ENCODE measurements around the gene NR2F1-AS1.
A peak's percentile ranks its signal among the peaks of the same experiment; 100 is the strongest.

NR2F1-AS1 gene

DNA sequence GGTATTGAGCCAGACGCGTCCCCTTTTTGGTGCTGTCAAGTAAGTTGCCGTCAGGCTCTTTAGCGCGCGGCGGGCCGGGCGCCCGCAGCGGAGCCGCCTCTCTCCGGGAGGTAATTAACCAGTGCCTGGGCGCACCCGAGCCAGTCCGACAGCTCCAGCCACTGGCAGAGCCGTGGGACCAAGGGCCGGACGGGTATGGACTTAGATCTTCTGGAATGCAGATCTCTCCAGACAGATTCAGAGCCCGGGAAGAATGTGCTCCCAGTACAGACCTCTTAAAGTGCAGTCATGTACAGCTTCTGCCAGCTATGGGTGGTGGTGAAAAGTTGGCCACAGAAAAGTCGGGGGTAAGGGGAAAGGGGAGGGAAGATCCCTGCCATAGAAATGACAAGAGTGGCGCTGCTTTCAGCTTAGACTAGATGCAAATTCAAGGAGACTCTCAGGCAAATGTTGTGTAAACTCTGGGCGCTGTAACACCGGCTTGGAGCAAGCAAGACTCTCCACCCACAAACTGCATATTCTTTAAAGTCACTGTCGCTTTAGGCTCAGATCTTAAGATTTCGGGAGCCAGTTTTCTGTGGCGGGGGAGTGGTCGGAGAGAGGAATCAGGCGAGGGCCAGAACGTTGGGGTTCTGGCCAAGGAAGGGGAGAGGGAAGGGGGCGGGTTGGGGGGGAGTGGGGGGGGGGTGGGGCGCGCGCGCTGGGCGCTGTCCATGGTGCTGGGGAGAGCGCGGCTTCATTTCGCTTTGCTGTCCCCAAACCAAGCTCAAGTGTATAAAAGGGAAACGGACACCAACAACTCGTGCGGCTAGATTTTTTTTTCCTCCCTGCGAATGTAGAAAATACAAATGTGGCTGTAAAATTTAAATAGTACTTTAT is 31.2 kb upstream of the NR2F1-AS1 start:
- Histone ChIP-seq H3K4me2 (ENCODE audit: low read length) (peak overlapping the region; percentile 46), H3K4me3 (ENCODE audit: low read depth, low read length) (no peak overlapping the region), H3K9ac (ENCODE audit: low read length) (no peak overlapping the region), H3K79me1 (ENCODE audit: low read length) (no peaks in the 10 kb centered on the region), H3K36me3 (ENCODE audit: control insufficient read depth in 1 of 2, insufficient read depth in 2 of 2, low read length in 2 of 2) (no peaks in the 10 kb centered on the region), H3K4me1 (ENCODE audit: control insufficient read depth in 1 of 2, insufficient read depth in 2 of 2, low read length in 2 of 2) (peaks cover 0 to 6% of the 10 kb centered on the region in 2 experiments), H3K79me2 (ENCODE audit: control insufficient read depth, insufficient read depth, low read length, poor library complexity) (no peaks in the 10 kb centered on the region), H4K91ac (ENCODE audit: low read depth, low read length) (no peak overlapping the region), H3K9me3 (ENCODE audit: insufficient read depth, low read depth, low read length) (no peaks in the 10 kb centered on the region), H3K14ac (ENCODE audit: low read length) (no peak overlapping the region), H3K4ac (ENCODE audit: low read depth, low read length) (no peak overlapping the region), H3K27ac (ENCODE audit: low read depth, low read length) (no peak overlapping the region), H2BK5ac (ENCODE audit: low read depth, low read length, poor library complexity) (no peak overlapping the region), H3K18ac (ENCODE audit: low read length) (no peak overlapping the region), H4K12ac (ENCODE audit: low read depth, low read length) (no peak overlapping the region), H3K27me3 (ENCODE audit: insufficient read depth, low read length) (peaks cover 28% of the 10 kb centered on the region), H2AFZ (ENCODE audit: insufficient read depth, low read length, poor library complexity) (no peak overlapping the region), H2BK120ac (ENCODE audit: insufficient read depth, low read length, poor library complexity) (no peak overlapping the region), H2BK12ac (ENCODE audit: low read length) (no peak overlapping the region), H2AK5ac (ENCODE audit: low read length) (no peak overlapping the region), H3K23ac (ENCODE audit: low read length) (no peak overlapping the region), H4K8ac (ENCODE audit: low read depth, low read length) (no peak overlapping the region)
- DNase-seq = peak; percentile 96
- no CpG with 5 or more reads among the region's 43 CpGs for WGBS (ENCODE audit: extremely low coverage, insufficient coverage, insufficient read length)

DNA sequence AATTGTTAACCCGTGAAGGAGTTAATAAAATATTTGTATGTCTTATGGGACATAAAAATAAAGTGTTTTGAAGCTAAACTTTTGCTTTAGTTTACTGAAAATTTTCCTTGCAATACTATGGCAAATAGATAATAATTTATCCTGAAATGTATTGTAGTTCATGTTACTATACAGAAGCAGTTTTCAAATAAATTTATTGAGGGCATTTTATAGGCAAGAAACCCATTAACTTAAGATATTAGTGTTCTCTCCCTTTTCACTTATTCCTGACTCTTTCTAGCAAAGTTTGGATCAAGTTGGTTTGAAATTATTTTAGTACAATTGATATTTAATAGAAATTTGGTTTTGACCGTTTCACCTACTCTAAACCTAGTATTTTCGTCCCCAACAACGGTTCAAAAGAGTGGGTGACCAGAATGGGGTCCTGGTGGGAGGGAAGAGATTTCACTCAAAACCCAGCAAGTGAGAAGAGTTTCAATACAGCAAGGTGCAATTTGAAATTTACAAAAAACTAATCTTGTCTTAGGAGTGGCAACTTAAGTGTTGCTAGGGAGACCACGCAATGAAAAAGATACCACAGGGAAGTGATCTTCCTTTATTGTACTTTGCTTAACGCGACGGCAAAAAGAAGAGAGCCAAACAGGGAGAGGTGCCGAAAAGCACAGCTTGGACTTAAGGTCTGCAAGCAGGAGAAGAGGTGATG is 30.4 kb upstream of the NR2F1-AS1 start:
- no peak overlapping the region for H4K8ac ChIP-seq (ENCODE audit: low read depth, low read length)
- H3K14ac ChIP-seq (ENCODE audit: low read length) = no peak overlapping the region
- H3K4me1 ChIP-seq (ENCODE audit: control insufficient read depth in 1 of 2, insufficient read depth in 2 of 2, low read length in 2 of 2) = peaks cover 0 to 6% of the 10 kb centered on the region in 2 experiments
- no peaks in the 10 kb centered on the region for H3K9me3 ChIP-seq (ENCODE audit: insufficient read depth, low read depth, low read length)
- H2BK120ac ChIP-seq (ENCODE audit: insufficient read depth, low read length, poor library complexity) = no peak overlapping the region
- no peak overlapping the region for H3K4me2 ChIP-seq (ENCODE audit: low read length)
- WGBS (ENCODE audit: extremely low coverage, insufficient coverage, insufficient read length) = no CpG with 5 or more reads among the region's 9 CpGs
- no peak overlapping the region for H2BK5ac ChIP-seq (ENCODE audit: low read depth, low read length, poor library complexity)
- H2AK5ac ChIP-seq (ENCODE audit: low read length) = no peak overlapping the region
- H2BK12ac ChIP-seq (ENCODE audit: low read length) = no peak overlapping the region
- no peak overlapping the region for H3K9ac ChIP-seq (ENCODE audit: low read length)
- no peak overlapping the region for H3K4ac ChIP-seq (ENCODE audit: low read depth, low read length)
- no peak overlapping the region for H3K4me3 ChIP-seq (ENCODE audit: low read depth, low read length)
- no peak overlapping the region for H3K18ac ChIP-seq (ENCODE audit: low read length)
- H3K36me3 ChIP-seq (ENCODE audit: control insufficient read depth in 1 of 2, insufficient read depth in 2 of 2, low read length in 2 of 2) = no peaks in the 10 kb centered on the region
- no peak overlapping the region for H4K12ac ChIP-seq (ENCODE audit: low read depth, low read length)
- H3K27me3 ChIP-seq (ENCODE audit: insufficient read depth, low read length) = peaks cover 27% of the 10 kb centered on the region
- no peak for DNase-seq
- no peak overlapping the region for H3K23ac ChIP-seq (ENCODE audit: low read length)
- H3K27ac ChIP-seq (ENCODE audit: low read depth, low read length) = no peak overlapping the region
- no peaks in the 10 kb centered on the region for H3K79me1 ChIP-seq (ENCODE audit: low read length)
- no peak overlapping the region for H4K91ac ChIP-seq (ENCODE audit: low read depth, low read length)
- no peaks in the 10 kb centered on the region for H3K79me2 ChIP-seq (ENCODE audit: control insufficient read depth, insufficient read depth, low read length, poor library complexity)
- no peak overlapping the region for H2AFZ ChIP-seq (ENCODE audit: insufficient read depth, low read length, poor library complexity)

- Histone ChIP-seq H3K79me1 (ENCODE audit: low read length) (no peaks in the 10 kb centered on the region), H2BK5ac (ENCODE audit: low read depth, low read length, poor library complexity) (no peak overlapping the region), H2BK120ac (ENCODE audit: insufficient read depth, low read length, poor library complexity) (no peak overlapping the region), H3K27me3 (ENCODE audit: insufficient read depth, low read length) (peaks cover 27% of the 10 kb centered on the region), H3K4ac (ENCODE audit: low read depth, low read length) (no peak overlapping the region), H4K8ac (ENCODE audit: low read depth, low read length) (no peak overlapping the region), H2AK5ac (ENCODE audit: low read length) (no peak overlapping the region), H4K91ac (ENCODE audit: low read depth, low read length) (no peak overlapping the region), H3K4me3 (ENCODE audit: low read depth, low read length) (no peak overlapping the region), H3K27ac (ENCODE audit: low read depth, low read length) (no peak overlapping the region), H3K9me3 (ENCODE audit: insufficient read depth, low read depth, low read length) (no peaks in the 10 kb centered on the region), H2AFZ (ENCODE audit: insufficient read depth, low read length, poor library complexity) (no peak overlapping the region), H3K79me2 (ENCODE audit: control insufficient read depth, insufficient read depth, low read length, poor library complexity) (no peaks in the 10 kb centered on the region), H3K4me1 (ENCODE audit: control insufficient read depth in 1 of 2, insufficient read depth in 2 of 2, low read length in 2 of 2) (peaks cover 0 to 6% of the 10 kb centered on the region in 2 experiments), H3K14ac (ENCODE audit: low read length) (no peak overlapping the region), H3K23ac (ENCODE audit: low read length) (no peak overlapping the region), H4K12ac (ENCODE audit: low read depth, low read length) (no peak overlapping the region), H3K18ac (ENCODE audit: low read length) (no peak overlapping the region), H2BK12ac (ENCODE audit: low read length) (no peak overlapping the region), H3K4me2 (ENCODE audit: low read length) (no peak overlapping the region), H3K9ac (ENCODE audit: low read length) (no peak overlapping the region), H3K36me3 (ENCODE audit: control insufficient read depth in 1 of 2, insufficient read depth in 2 of 2, low read length in 2 of 2) (no peaks in the 10 kb centered on the region)
- WGBS (ENCODE audit: extremely low coverage, insufficient coverage, insufficient read length) = no CpG with 5 or more reads among the region's 17 CpGs
- DNase-seq = no peak
These were observed 29.7 kb upstream of the NR2F1-AS1 start for GRCh38 chr5:93610581-93611272.

GRCh38 chr5:93609762-93610161 is 28.7 kb upstream of the NR2F1-AS1 start:
- H3K9me3 ChIP-seq (ENCODE audit: insufficient read depth, low read depth, low read length) = no peaks in the 10 kb centered on the region
- WGBS (ENCODE audit: extremely low coverage, insufficient coverage, insufficient read length) = no CpG with 5 or more reads among the region's 7 CpGs
- H2BK12ac ChIP-seq (ENCODE audit: low read length) = no peak overlapping the region
- H3K4me1 ChIP-seq (ENCODE audit: control insufficient read depth in 1 of 2, insufficient read depth in 2 of 2, low read length in 2 of 2) = peaks cover 0 to 6% of the 10 kb centered on the region in 2 experiments
- H3K18ac ChIP-seq (ENCODE audit: low read length) = no peak overlapping the region
- H4K91ac ChIP-seq (ENCODE audit: low read depth, low read length) = no peak overlapping the region
- H3K27ac ChIP-seq (ENCODE audit: low read depth, low read length) = no peak overlapping the region
- no peak overlapping the region for H2BK120ac ChIP-seq (ENCODE audit: insufficient read depth, low read length, poor library complexity)
- H3K23ac ChIP-seq (ENCODE audit: low read length) = no peak overlapping the region
- H2BK5ac ChIP-seq (ENCODE audit: low read depth, low read length, poor library complexity) = no peak overlapping the region
- no peak overlapping the region for H3K4ac ChIP-seq (ENCODE audit: low read depth, low read length)
- no peak for DNase-seq
- H3K36me3 ChIP-seq (ENCODE audit: control insufficient read depth in 1 of 2, insufficient read depth in 2 of 2, low read length in 2 of 2) = no peaks in the 10 kb centered on the region
- H3K9ac ChIP-seq (ENCODE audit: low read length) = no peak overlapping the region
- H4K8ac ChIP-seq (ENCODE audit: low read depth, low read length) = no peak overlapping the region
- no peak overlapping the region for H2AFZ ChIP-seq (ENCODE audit: insufficient read depth, low read length, poor library complexity)
- H3K4me2 ChIP-seq (ENCODE audit: low read length) = no peak overlapping the region
- H3K4me3 ChIP-seq (ENCODE audit: low read depth, low read length) = no peak overlapping the region
- H3K14ac ChIP-seq (ENCODE audit: low read length) = no peak overlapping the region
- H4K12ac ChIP-seq (ENCODE audit: low read depth, low read length) = no peak overlapping the region
- no peaks in the 10 kb centered on the region for H3K79me1 ChIP-seq (ENCODE audit: low read length)
- H2AK5ac ChIP-seq (ENCODE audit: low read length) = no peak overlapping the region
- H3K27me3 ChIP-seq (ENCODE audit: insufficient read depth, low read length) = peaks cover 34% of the 10 kb centered on the region
- no peaks in the 10 kb centered on the region for H3K79me2 ChIP-seq (ENCODE audit: control insufficient read depth, insufficient read depth, low read length, poor library complexity)
